Endothelial cell of umbilical vein (primary cell): Measurements from ENCODE around the gene ZBTB7C. TPM values are rescaled to one million over a fixed set of nuclear protein-coding genes. Genes with fewer than 3 reads are reported as not detected.

Source experiments
- BruUV-seq: library from RNA; stranded (reverse); fragments of 400-500 nt; replicated peaks from 2 replicates; lab custom pipeline; 2021; lab: Mats Ljungman, UMichigan
- CTCF ChIA-PET: fragments of 300-600, 350-600 bp; sonication (Branson Sonifier 250); formaldehyde crosslinking; loops from one replicate; lab custom pipeline; 2021; ENCODE audit warnings: antibody characterized with exemption, inconsistent platforms; lab: Charles Lee
- POLR2A ChIA-PET: fragments of 300-600, 350-600 bp; sonication (Branson Sonifier 250); formaldehyde crosslinking; loops from one replicate; lab custom pipeline; 2021; ENCODE audit warnings: antibody characterized with exemption, inconsistent platforms; lab: Charles Lee
- DNase-seq: peaks from one replicate; pipeline ENCODE4 v3.0.0-alpha.2; 2011; ENCODE audit warnings: low read depth, low spot score
- FAIRE-seq: peaks from 2 replicates; lab custom pipeline; 2011; peaks lifted over from hg19 to GRCh38; lab: Jason Lieb, UNC
- H2AFZ ChIP-seq: 2 replicates; pipeline ENCODE4 v1.6.0; 2012; ENCODE audit warnings: low read depth, low read length, control low read depth, inconsistent platforms
- H3K27ac ChIP-seq: 2 replicates; pipeline ENCODE4 v1.5.1; 2011; ENCODE audit warnings: low read depth, mild to moderate bottlenecking, control low read depth, low read length, moderate library complexity; ENCODE audit not compliant: insufficient read depth
- H3K27me3 ChIP-seq, 2 experiments: 2 replicates each; pipeline versions ENCODE4 v1.6.0 to v1.6.1; 2011; ENCODE audit warnings: low read length in 2 of 2, mixed read lengths in 1 of 2; ENCODE audit not compliant: control insufficient read depth in 2 of 2, insufficient read depth in 2 of 2
- H3K36me3 ChIP-seq, 2 experiments: 2 replicates in 1 of 2; 3 replicates in 1 of 2; pipeline ENCODE4 v1.5.1; 2011; ENCODE audit warnings: low read length in 2 of 2, mild to moderate bottlenecking in 1 of 2, moderate library complexity in 1 of 2; ENCODE audit not compliant: control insufficient read depth in 2 of 2, insufficient read depth in 2 of 2; ENCODE audit errors: extremely low read depth in 1 of 2
- H3K4me1 ChIP-seq: 3 replicates; pipeline ENCODE4 v1.5.1; 2011; ENCODE audit warnings: mild to moderate bottlenecking, low read length; ENCODE audit not compliant: control insufficient read depth, insufficient read depth; ENCODE audit errors: extremely low read depth
- H3K4me2 ChIP-seq: 2 replicates; pipeline ENCODE4 v1.6.1; 2011; ENCODE audit warnings: low read length, control low read depth, mixed read lengths; ENCODE audit not compliant: insufficient read depth
- H3K4me3 ChIP-seq, 3 experiments: fragments of 200-600 bp in 1 of 3; sonication (generic), shearing (Covaris generic) in 1 of 3; replicated peaks in 1 of 3; 2 replicates each; pipeline ENCODE4 v1.5.1; 2011 to 2016; ENCODE audit warnings: control low read depth in 3 of 3, low read length in 3 of 3, mild to moderate bottlenecking in 2 of 3, inconsistent platforms in 1 of 3, low read depth in 1 of 3, moderate library complexity in 1 of 3; ENCODE audit not compliant: insufficient read depth in 1 of 3
- H3K79me2 ChIP-seq: 2 replicates; pipeline ENCODE4 v1.6.0; 2012; ENCODE audit warnings: low read length, inconsistent platforms; ENCODE audit not compliant: control insufficient read depth, insufficient read depth
- H3K9ac ChIP-seq: replicated peaks from 2 replicates; pipeline ENCODE3; 2011; ENCODE audit warnings: low read length, control low read depth; ENCODE audit not compliant: insufficient read depth; ENCODE audit errors: extremely low read depth
- H3K9me1 ChIP-seq: replicated peaks from 3 replicates; pipeline ENCODE4 v1.6.0; 2011; ENCODE audit warnings: mild to moderate bottlenecking, low read length; ENCODE audit not compliant: control insufficient read depth, insufficient read depth; ENCODE audit errors: extremely low read depth
- H3K9me3 ChIP-seq: replicated peaks from 2 replicates; pipeline ENCODE4 v1.5.1; 2012; ENCODE audit warnings: low read length, inconsistent platforms; ENCODE audit not compliant: control insufficient read depth, insufficient read depth
- H4K20me1 ChIP-seq: replicated peaks from 2 replicates; pipeline ENCODE3; 2011; ENCODE audit warnings: mild to moderate bottlenecking, low read length; ENCODE audit not compliant: control insufficient read depth, insufficient read depth; ENCODE audit errors: extremely low read depth
- EZH2 ChIP-seq: IDR thresholded peaks from 2 replicates; pipeline ENCODE4 v1.6.1; 2012; ENCODE audit warnings: borderline replicate concordance, low read depth, mild to moderate bottlenecking, moderate library complexity, low read length, inconsistent platforms; ENCODE audit not compliant: severe bottlenecking
- FOS ChIP-seq: IDR thresholded peaks from 2 replicates; pipeline ENCODE4 v1.6.1; 2011; ENCODE audit warnings: mild to moderate bottlenecking, low read length, moderate library complexity, borderline replicate concordance; ENCODE audit not compliant: insufficient read depth
- GATA2 ChIP-seq: IDR thresholded peaks from 2 replicates; pipeline ENCODE4 v1.7.0; 2011; ENCODE audit warnings: low read depth, mild to moderate bottlenecking, moderate library complexity, mixed read lengths, low read length; ENCODE audit not compliant: insufficient read length, insufficient read depth
- JUN ChIP-seq: IDR thresholded peaks from 2 replicates; pipeline ENCODE4 v1.6.1; 2011; ENCODE audit warnings: borderline replicate concordance, low read depth; ENCODE audit not compliant: insufficient read length, insufficient read depth
- MYC ChIP-seq: IDR thresholded peaks from one replicate; pipeline ENCODE4 v1.6.1; 2011; ENCODE audit warnings: mild to moderate bottlenecking, low read depth, low read length
- POLR2A ChIP-seq: IDR thresholded peaks from 2 replicates; pipeline ENCODE4 v1.6.1; 2012; ENCODE audit warnings: low read depth, mild to moderate bottlenecking, control low read depth, low read length
- POLR2AphosphoS5 ChIP-seq: IDR thresholded peaks from 2 replicates; pipeline ENCODE4 v1.6.1; 2012; ENCODE audit warnings: low read depth, mild to moderate bottlenecking, control low read depth, low read length, moderate library complexity; ENCODE audit not compliant: insufficient read depth
- dilution Hi-C: fragments of 300-500 bp; cut with MboI; formaldehyde crosslinking; loops from one replicate; pipeline ENCODE4 v1.15.0; 2019; ENCODE audit warnings: low sequenced_read_pairs; ENCODE audit not compliant: extremely low pct_ligation_motif_present
- intact Hi-C: fragments of 100-400 bp; cut with micrococcal nuclease; formaldehyde crosslinking; loops from one replicate; pipeline ENCODE4 v1.10.0; 2022
- polyA plus RNA-seq, 4 experiments: library from polyadenylated mRNA; depleted of rRNA in 3 of 4; stranded (reverse) in 3 of 4; unstranded in 1 of 4; fragments of >200 nt; gene quantifications; 2 replicates each; pipeline versions ENCODE4 v1.2.1 to v1.2.3, GENCODE V29; 2011 to 2012; ENCODE audit warnings: missing spikeins in 1 of 4
- total RNA-seq: library from RNA; stranded (reverse); gene quantifications from 2 replicates; pipeline ENCODE4 v1.2.3, GENCODE V29; 2021
- TF ChIP-seq, protein P1 (sequence below): IDR thresholded peaks from 2 replicates; pipeline ENCODE4 v1.6.1; 2011; ENCODE audit not compliant: insufficient read depth, insufficient read length
- TF ChIP-seq, protein P2 (sequence below), 2 donors: IDR thresholded peaks; 1 replicate in 1 of 2; 2 replicates in 1 of 2; pipeline ENCODE4 v1.5.1; 2011; ENCODE audit warnings: low read length in 2 of 2, mild to moderate bottlenecking in 2 of 2, moderate library complexity in 2 of 2, control low read depth in 1 of 2, inconsistent platforms in 1 of 2, low read depth in 1 of 2; ENCODE audit not compliant: insufficient read depth in 1 of 2; ENCODE audit errors: extremely low read depth in 1 of 2

Gene ZBTB7C
- total and polyA plus RNA-seq, 2 donors (not counting 3 experiments of a cell fraction or from before 2014, with no cell fraction given) = not detected

DNA sequence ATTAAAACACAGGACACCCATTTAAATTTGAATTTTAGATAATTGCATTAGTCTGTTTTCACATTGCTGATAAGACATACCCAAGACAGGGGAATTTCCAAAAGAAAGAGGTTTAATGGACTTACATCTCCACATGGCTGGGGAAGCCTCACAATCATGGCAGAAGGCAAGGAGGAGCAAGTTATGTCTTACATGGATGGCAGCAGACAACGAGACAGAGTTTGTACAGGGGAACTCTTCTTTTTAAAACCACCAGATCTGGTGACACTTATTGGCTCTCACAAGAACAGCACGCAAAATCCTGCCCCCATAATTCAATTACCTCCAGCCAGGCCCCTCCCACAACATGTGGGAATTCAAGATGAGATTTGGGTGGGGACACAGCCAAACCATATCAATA is 398.9 kb downstream of the ZBTB7C start:
- POLR2A ChIA-PET = no interaction called here
- TF ChIP-seq FOS = no peak
- TF ChIP-seq, protein P1, sequence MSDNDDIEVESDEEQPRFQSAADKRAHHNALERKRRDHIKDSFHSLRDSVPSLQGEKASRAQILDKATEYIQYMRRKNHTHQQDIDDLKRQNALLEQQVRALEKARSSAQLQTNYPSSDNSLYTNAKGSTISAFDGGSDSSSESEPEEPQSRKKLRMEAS = no peak
- TF ChIP-seq POLR2A = no peak
- TF ChIP-seq POLR2AphosphoS5 = no peak
- TF ChIP-seq, protein P2, sequence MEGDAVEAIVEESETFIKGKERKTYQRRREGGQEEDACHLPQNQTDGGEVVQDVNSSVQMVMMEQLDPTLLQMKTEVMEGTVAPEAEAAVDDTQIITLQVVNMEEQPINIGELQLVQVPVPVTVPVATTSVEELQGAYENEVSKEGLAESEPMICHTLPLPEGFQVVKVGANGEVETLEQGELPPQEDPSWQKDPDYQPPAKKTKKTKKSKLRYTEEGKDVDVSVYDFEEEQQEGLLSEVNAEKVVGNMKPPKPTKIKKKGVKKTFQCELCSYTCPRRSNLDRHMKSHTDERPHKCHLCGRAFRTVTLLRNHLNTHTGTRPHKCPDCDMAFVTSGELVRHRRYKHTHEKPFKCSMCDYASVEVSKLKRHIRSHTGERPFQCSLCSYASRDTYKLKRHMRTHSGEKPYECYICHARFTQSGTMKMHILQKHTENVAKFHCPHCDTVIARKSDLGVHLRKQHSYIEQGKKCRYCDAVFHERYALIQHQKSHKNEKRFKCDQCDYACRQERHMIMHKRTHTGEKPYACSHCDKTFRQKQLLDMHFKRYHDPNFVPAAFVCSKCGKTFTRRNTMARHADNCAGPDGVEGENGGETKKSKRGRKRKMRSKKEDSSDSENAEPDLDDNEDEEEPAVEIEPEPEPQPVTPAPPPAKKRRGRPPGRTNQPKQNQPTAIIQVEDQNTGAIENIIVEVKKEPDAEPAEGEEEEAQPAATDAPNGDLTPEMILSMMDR (IDR thresholded peaks at IDR 0.05; ENCODE audit: extremely low read depth in 1 of 2, insufficient read depth in 1 of 2, low read depth in 1 of 2, low read length in 2 of 2) = no peak
- no peak for TF ChIP-seq JUN
- no peak for TF ChIP-seq MYC
- TF ChIP-seq EZH2 = no peak
- no peak for TF ChIP-seq GATA2
- Histone ChIP-seq H3K27me3 (peaks cover 6 to 23% of the 10 kb centered on the region in 2 experiments), H2AFZ (no peak overlapping the region), H3K4me3 (no peak overlapping the region), H3K9me3 (no peaks in the 10 kb centered on the region), H3K9ac (no peak overlapping the region), H3K4me2 (no peak overlapping the region), H3K79me2 (no peaks in the 10 kb centered on the region), H3K9me1 (no peaks in the 10 kb centered on the region), H4K20me1 (no peaks in the 10 kb centered on the region), H3K4me1 (peaks cover 12% of the 10 kb centered on the region), H3K27ac (no peak overlapping the region), H3K36me3 (no peaks in the 10 kb centered on the region)
- CTCF ChIA-PET = interaction anchor here (1.2 kb wide), 1 partner anchor 237 kb away, joined by 3 read pairs; no protein-coding TSS in a partner anchor
- no TSS peak for BruUV-seq
- intact Hi-C loops = no loop called here
- DNase-seq = no peak
- FAIRE-seq = no peak
- dilution Hi-C loops = no loop called here
